Left ventricle myocardium inferior (tissue), 1 donor: Measurements from ENCODE around the gene PCNA. TPM values are rescaled to one million over a fixed set of nuclear protein-coding genes. Genes with fewer than 3 reads are reported as not detected.
A peak's percentile ranks its signal among the peaks of the same experiment; 100 is the strongest.

Source experiments
- DNase-seq: peaks from one replicate; pipeline ENCODE4 v3.0.0-alpha.2; 2020
- H3K27ac ChIP-seq: fragments of 200-600 bp; replicated peaks from 2 replicates; pipeline ENCODE4 v1.8.0; 2021
- H3K27me3 ChIP-seq: fragments of 200-600 bp; 2 replicates; pipeline ENCODE4 v1.8.0; 2021; ENCODE audit warnings: low read depth
- H3K36me3 ChIP-seq: fragments of 200-600 bp; 2 replicates; pipeline ENCODE4 v1.8.0; 2021
- H3K4me1 ChIP-seq: fragments of 200-600 bp; 2 replicates; pipeline ENCODE4 v1.8.0; 2021
- H3K4me3 ChIP-seq: fragments of 200-600 bp; 2 replicates; pipeline ENCODE4 v1.8.0; 2021; ENCODE audit warnings: mild to moderate bottlenecking, moderate library complexity
- H3K9me3 ChIP-seq: fragments of 200-600 bp; replicated peaks from 2 replicates; pipeline ENCODE4 v1.8.0; 2021
- intact Hi-C: fragments of 100-400 bp; cut with micrococcal nuclease; formaldehyde crosslinking; loops from one replicate; pipeline ENCODE4 v1.11.0; 2022
- total RNA-seq: library from RNA; stranded (reverse); fragmentation: NEBNext Ultra II Directional; extraction: Animal tissue kit (Norgen Biotek cat#: 25700); gene quantifications from one replicate; pipeline ENCODE4 v1.2.1, GENCODE V29; 2021
- TF ChIP-seq, protein P1 (sequence below): fragments of 200-600 bp; IDR thresholded peaks from 2 replicates; pipeline ENCODE4 v1.8.0; 2021; ENCODE audit warnings: antibody characterized with exemption, mild to moderate bottlenecking, borderline replicate concordance
- donor health status: DM: no; HTN: yes; CAD: no; lungs with severe emphysema.

The PCNA gene
- total RNA-seq, 1 donor from 2014 or later, result 28.0 TPM

DNA sequence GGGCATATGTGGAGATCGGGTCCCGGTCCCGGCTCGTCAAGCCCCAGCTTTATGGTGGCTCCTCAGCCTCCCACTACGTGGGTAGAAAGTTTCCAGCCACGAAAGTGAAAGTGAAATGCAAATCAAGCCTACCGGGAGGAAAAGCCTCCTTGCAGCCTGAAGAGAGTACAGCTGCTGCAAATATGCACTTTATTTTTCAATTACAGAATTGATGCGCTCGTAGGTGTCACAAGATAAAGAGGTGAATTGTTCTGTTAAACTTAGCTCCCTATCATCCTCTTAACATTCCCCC, 373 bp upstream of the PCNA start:
- no peaks in the 10 kb centered on the region for H3K27me3 ChIP-seq

GRCh38 chr20:5119143-5119434, 669 bp downstream of the PCNA start:
- Histone ChIP-seq H3K4me3 (peak overlapping the region; percentile 92), H3K27ac (peak overlapping the region; percentile 94), H3K4me1 (peaks cover 41% of the 10 kb centered on the region), H3K9me3 (no peaks in the 10 kb centered on the region), H3K36me3 (peaks cover 42% of the 10 kb centered on the region), H3K27me3 (no peaks in the 10 kb centered on the region)
- no peak for DNase-seq
- intact Hi-C loops, result no loop called here
- TF ChIP-seq, protein P1, sequence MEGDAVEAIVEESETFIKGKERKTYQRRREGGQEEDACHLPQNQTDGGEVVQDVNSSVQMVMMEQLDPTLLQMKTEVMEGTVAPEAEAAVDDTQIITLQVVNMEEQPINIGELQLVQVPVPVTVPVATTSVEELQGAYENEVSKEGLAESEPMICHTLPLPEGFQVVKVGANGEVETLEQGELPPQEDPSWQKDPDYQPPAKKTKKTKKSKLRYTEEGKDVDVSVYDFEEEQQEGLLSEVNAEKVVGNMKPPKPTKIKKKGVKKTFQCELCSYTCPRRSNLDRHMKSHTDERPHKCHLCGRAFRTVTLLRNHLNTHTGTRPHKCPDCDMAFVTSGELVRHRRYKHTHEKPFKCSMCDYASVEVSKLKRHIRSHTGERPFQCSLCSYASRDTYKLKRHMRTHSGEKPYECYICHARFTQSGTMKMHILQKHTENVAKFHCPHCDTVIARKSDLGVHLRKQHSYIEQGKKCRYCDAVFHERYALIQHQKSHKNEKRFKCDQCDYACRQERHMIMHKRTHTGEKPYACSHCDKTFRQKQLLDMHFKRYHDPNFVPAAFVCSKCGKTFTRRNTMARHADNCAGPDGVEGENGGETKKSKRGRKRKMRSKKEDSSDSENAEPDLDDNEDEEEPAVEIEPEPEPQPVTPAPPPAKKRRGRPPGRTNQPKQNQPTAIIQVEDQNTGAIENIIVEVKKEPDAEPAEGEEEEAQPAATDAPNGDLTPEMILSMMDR, result no peak

More for the DNA sequence above, 373 bp upstream of the PCNA start:
- intact Hi-C loops, result no loop called here
- no peaks in the 10 kb centered on the region for H3K9me3 ChIP-seq
- TF ChIP-seq, protein P1, result no peak
- peaks cover 41% of the 10 kb centered on the region for H3K4me1 ChIP-seq
- DNase-seq, result no peak
- peak overlapping the region; percentile 94 for H3K27ac ChIP-seq
- H3K36me3 ChIP-seq, result peaks cover 32% of the 10 kb centered on the region
- peak overlapping the region; percentile 92 for H3K4me3 ChIP-seq

- H3K27me3 ChIP-seq, result no peaks in the 10 kb centered on the region
- DNase-seq, result no peak
- H3K9me3 ChIP-seq, result no peaks in the 10 kb centered on the region
- H3K27ac ChIP-seq, result peak overlapping the region; percentile 94
- intact Hi-C loops, result no loop called here
- peak overlapping the region; percentile 92 for H3K4me3 ChIP-seq
- peaks cover 43% of the 10 kb centered on the region for H3K36me3 ChIP-seq
- TF ChIP-seq, protein P1, result no peak
- H3K4me1 ChIP-seq, result peaks cover 45% of the 10 kb centered on the region
Observed at GRCh38 chr20:5118220-5119142, 1.3 kb downstream of the PCNA start.

DNA sequence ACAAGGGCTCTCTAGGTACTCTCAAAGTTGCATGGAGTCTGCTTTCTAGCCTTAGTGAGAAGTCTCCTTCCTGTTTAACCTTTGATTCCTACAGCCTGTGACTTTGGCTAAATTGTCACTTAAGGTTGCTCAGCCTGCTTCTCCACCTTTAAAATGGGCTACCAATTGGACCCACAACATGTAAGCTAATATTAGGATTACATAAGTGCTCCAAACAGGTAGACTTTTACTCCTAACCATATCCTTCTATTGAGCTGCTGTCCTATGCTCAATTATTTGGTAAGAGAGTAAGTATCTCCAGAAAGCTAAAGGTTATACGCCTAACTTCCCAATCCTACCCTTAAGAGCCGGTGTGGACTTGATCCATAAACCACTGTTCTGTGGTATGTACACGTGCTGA, 2.9 kb downstream of the PCNA start:
- H3K36me3 ChIP-seq, result peaks cover 43% of the 10 kb centered on the region
- TF ChIP-seq, protein P1, result no peak
- DNase-seq, result no peak
- intact Hi-C loops, result no loop called here
- H3K4me1 ChIP-seq, result peaks cover 48% of the 10 kb centered on the region
- H3K27me3 ChIP-seq, result no peaks in the 10 kb centered on the region
- no peaks in the 10 kb centered on the region for H3K9me3 ChIP-seq
- no peak overlapping the region for H3K27ac ChIP-seq
- no peak overlapping the region for H3K4me3 ChIP-seq

DNA sequence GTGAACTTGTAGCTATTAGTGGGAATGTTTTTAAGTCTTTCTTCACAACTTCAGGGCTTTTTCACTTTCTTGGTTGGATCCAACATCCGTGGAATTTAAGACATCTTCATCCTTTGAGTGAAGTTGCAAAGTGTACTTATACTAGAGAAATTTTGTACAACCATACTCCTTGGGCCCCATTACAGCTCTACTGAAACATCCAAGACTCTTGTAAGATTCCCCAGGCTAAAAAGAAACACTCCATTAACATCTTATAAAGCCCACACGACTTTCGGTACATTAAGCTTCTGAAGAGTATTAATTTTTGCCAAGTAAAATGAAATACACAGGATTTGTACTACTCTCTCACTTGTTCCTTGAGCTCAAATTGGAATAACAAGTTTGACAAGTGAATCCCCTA, 5.4 kb downstream of the PCNA start:
- no peak for DNase-seq
- TF ChIP-seq, protein P1, result no peak
- Histone ChIP-seq H3K27ac (no peak overlapping the region), H3K9me3 (no peaks in the 10 kb centered on the region), H3K4me3 (no peak overlapping the region), H3K27me3 (no peaks in the 10 kb centered on the region), H3K4me1 (peaks cover 41% of the 10 kb centered on the region), H3K36me3 (peaks cover 62% of the 10 kb centered on the region)
- intact Hi-C loops, result no loop called here
